Measurements from ENCODE around the gene SYF2. TPM values are rescaled to one million over a fixed set of nuclear protein-coding genes. Genes with fewer than 3 reads are reported as not detected.

Gene SYF2
- total RNA-seq, 2 donors from 2014 or later: 64.8 to 78.0 TPM

DNA sequence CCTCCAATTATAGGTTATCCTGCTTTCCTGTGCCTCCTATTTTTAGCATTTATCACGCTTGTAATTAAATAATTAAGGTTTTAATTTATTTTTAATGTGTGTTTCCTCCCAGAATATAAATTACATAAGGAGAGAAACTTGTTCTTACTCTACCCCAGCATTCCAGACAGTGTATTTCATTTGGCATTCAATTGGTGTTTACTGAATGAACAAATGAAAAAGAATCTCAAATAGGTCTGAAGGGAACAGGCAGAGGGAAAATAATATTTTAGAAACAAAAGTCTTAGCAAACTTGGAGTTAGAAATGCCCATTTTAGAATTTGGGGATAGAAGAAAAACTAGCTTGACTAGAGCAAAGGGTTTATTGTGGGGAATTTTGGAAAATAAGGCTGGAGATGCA lies 24.9 kb upstream of the SYF2 start:
- no peak overlapping the region for H3K27ac Mint-ChIP-seq
- ATAC-seq (replicated peaks in 1 of 2): no peak

DNA sequence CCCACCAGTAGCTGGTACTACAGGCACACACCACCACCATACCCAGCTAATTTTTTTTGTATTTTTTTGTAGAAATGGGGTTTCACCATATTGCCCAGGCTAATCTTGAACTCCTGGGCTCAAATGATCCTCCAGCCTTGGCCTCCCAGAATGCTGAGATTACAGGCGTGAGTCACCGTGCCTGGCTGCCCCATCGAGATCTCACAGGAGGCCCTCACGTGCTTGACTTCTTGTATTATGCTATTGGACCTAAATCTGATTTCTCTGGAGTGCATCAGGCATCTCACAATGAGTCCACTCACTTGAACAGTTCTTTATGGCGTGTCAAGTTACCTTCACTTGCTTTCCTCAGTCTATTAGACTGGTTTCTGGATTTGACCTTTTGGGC lies 24.3 kb upstream of the SYF2 start:
- Mint-ChIP-seq H3K4me1 (ENCODE audit: low read depth) (peaks cover 22% of the 10 kb centered on the region), H3K27me3 (ENCODE audit: low read depth) (no peaks in the 10 kb centered on the region), H3K9me3 (no peaks in the 10 kb centered on the region), H3K4me3 (no peak overlapping the region), H3K27ac (no peak overlapping the region), H3K36me3 (ENCODE audit: insufficient read depth in 2 of 2) (no peaks in the 10 kb centered on the region)
- ATAC-seq (replicated peaks in 1 of 2) (no peak), DNase-seq (no peak)

More for the DNA sequence above, 24.9 kb upstream of the SYF2 start:
- no peaks in the 10 kb centered on the region for H3K9me3 Mint-ChIP-seq
- no peak overlapping the region for H3K4me3 Mint-ChIP-seq
- peaks cover 22% of the 10 kb centered on the region for H3K4me1 Mint-ChIP-seq (ENCODE audit: low read depth)
- H3K27me3 Mint-ChIP-seq (ENCODE audit: low read depth): no peaks in the 10 kb centered on the region
- DNase-seq: no peak
- H3K36me3 Mint-ChIP-seq (ENCODE audit: insufficient read depth in 2 of 2): no peaks in the 10 kb centered on the region

GRCh38 chr1:25255706-25256577 lies 23.6 kb upstream of the SYF2 start:
- H3K4me3 Mint-ChIP-seq: no peak overlapping the region
- no peaks in the 10 kb centered on the region for H3K36me3 Mint-ChIP-seq (ENCODE audit: insufficient read depth in 2 of 2)
- ATAC-seq (replicated peaks in 1 of 2) (no peak), DNase-seq (no peak)
- no peaks in the 10 kb centered on the region for H3K9me3 Mint-ChIP-seq
- H3K27me3 Mint-ChIP-seq (ENCODE audit: low read depth): no peaks in the 10 kb centered on the region
- no peak overlapping the region for H3K27ac Mint-ChIP-seq
- H3K4me1 Mint-ChIP-seq (ENCODE audit: low read depth): peaks cover 21% of the 10 kb centered on the region

GRCh38 chr1:25253911-25254310 lies 21.6 kb upstream of the SYF2 start:
- H3K4me3 Mint-ChIP-seq: no peak overlapping the region
- DNase-seq: no peak
- H3K4me1 Mint-ChIP-seq (ENCODE audit: low read depth): peaks cover 7% of the 10 kb centered on the region
- no peaks in the 10 kb centered on the region for H3K27me3 Mint-ChIP-seq (ENCODE audit: low read depth)
- no peak overlapping the region for H3K27ac Mint-ChIP-seq
- H3K9me3 Mint-ChIP-seq: no peaks in the 10 kb centered on the region
- H3K36me3 Mint-ChIP-seq (ENCODE audit: insufficient read depth in 2 of 2): no peaks in the 10 kb centered on the region
- ATAC-seq (replicated peaks in 1 of 2): no peak

GRCh38 chr1:25247829-25248754 lies 15.8 kb upstream of the SYF2 start:
- Mint-ChIP-seq H3K9me3 (no peaks in the 10 kb centered on the region), H3K4me3 (peak overlapping the region; percentile 94 to 98), H3K4me1 (ENCODE audit: low read depth) (peaks cover 42% of the 10 kb centered on the region), H3K36me3 (ENCODE audit: insufficient read depth in 2 of 2) (peaks cover 12 to 35% of the 10 kb centered on the region in 2 donors), H3K27me3 (ENCODE audit: low read depth) (no peaks in the 10 kb centered on the region), H3K27ac (peak overlapping the region; percentile 99)
- DNase-seq: no peak
- ATAC-seq (replicated peaks in 1 of 2): peak; percentile 44 to 49

DNA sequence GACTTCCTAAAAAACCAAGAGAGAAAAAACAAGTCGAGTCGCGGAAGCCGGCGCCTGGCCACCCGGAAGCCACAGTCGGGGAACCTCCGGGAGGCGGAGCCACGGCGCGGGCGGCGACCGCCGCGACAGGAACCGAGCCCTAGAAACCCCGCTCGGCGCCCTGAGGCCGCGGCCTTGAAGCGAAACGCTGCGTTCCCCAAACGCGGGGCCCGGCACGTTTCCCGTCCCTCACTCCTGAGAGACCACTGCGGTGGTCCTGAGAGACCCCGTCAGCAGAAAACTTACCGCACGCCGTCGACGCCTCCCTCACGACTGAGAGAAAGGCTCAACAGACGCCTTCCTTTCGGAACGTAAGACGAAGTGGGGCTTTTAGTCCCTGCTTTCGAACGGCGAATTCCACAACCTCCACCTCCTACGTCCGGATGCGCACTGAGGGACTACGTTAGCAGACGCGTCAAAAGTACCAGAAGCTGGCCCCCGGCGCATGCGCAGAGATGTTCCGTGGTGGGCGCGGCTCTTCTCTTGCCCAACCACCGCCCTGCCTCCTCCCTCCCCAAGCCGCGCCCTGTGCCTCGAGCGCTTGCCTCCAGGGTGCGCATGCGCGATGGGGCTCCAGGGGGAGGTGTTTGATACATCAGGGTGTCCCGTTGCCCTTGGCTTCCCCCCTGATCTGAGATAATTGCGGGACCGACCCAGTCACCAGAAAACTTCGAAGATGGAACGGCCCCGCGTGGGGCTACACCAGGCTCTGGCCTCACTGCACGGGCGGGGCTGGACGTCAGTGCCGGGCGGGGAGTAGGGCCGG lies 14.9 kb upstream of the SYF2 start, which contains the start of gene RSRP1:
RSRP1 (minus strand) TSS at position 431 of the 805 bp plus-strand sequence. CDS start 491 bp downstream, outside the sequence.
- peaks cover 51% of the 10 kb centered on the region for H3K4me1 Mint-ChIP-seq (ENCODE audit: low read depth)
- peak within 1 kb of the TSS; percentile 99 for H3K27ac Mint-ChIP-seq
- peak; percentile 89 to 90 for ATAC-seq (replicated peaks in 1 of 2)
- H3K36me3 Mint-ChIP-seq (ENCODE audit: insufficient read depth in 2 of 2): peaks cover 15 to 44% of the 10 kb centered on the region in 2 donors
- H3K4me3 Mint-ChIP-seq: peak within 1 kb of the TSS; percentile 94 to 98
- H3K27me3 Mint-ChIP-seq (ENCODE audit: low read depth): no peaks in the 10 kb centered on the region
- H3K9me3 Mint-ChIP-seq: no peaks in the 10 kb centered on the region
- peak; percentile 100 for DNase-seq

GRCh38 chr1:25246600-25247023 lies 14.3 kb upstream of the SYF2 start:
- Mint-ChIP-seq H3K9me3 (no peaks in the 10 kb centered on the region), H3K4me1 (ENCODE audit: low read depth) (peaks cover 56% of the 10 kb centered on the region), H3K4me3 (peak overlapping the region; percentile 94 to 98), H3K36me3 (ENCODE audit: insufficient read depth in 2 of 2) (peaks cover 15 to 47% of the 10 kb centered on the region in 2 donors), H3K27ac (peak overlapping the region; percentile 99), H3K27me3 (ENCODE audit: low read depth) (no peaks in the 10 kb centered on the region)
- DNase-seq (peak; percentile 31 to 52), ATAC-seq (replicated peaks in 1 of 2) (peak in 1 of 2 donors; percentile 1)

GRCh38 chr1:25245809-25246599 lies 13.7 kb upstream of the SYF2 start:
- Mint-ChIP-seq H3K9me3 (no peaks in the 10 kb centered on the region), H3K27ac (peak overlapping the region; percentile 99), H3K36me3 (ENCODE audit: insufficient read depth in 2 of 2) (peaks cover 15 to 48% of the 10 kb centered on the region in 2 donors), H3K27me3 (ENCODE audit: low read depth) (no peaks in the 10 kb centered on the region), H3K4me3 (peak overlapping the region; percentile 94 to 98), H3K4me1 (ENCODE audit: low read depth) (peaks cover 62% of the 10 kb centered on the region)
- ATAC-seq (replicated peaks in 1 of 2) (peak; percentile 18 to 19), DNase-seq (peak in 1 of 2 donors; percentile 37)

DNA sequence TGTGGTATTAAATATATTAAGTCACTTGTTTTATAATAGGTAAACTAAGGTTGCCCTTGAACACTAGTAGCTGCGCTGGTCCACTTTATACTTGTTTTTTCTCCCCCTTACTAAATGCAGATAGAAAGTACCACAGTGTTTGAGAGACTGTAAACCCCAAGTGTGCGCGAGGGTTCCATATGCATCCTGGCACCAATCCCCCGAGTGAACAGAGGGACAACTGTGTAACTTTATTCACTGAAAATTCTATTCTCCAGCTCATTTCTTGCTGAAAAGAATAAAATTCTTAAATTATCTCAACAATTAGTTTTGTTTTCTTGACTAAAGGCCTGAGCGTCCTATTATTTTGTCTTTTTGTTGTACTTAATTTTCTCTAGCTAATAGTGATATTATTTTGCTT lies 13.1 kb upstream of the SYF2 start:
- H3K4me1 Mint-ChIP-seq (ENCODE audit: low read depth): peaks cover 69% of the 10 kb centered on the region
- peak overlapping the region; percentile 99 for H3K27ac Mint-ChIP-seq
- H3K9me3 Mint-ChIP-seq: no peaks in the 10 kb centered on the region
- DNase-seq (no peak), ATAC-seq (replicated peaks in 1 of 2) (no peak)
- H3K27me3 Mint-ChIP-seq (ENCODE audit: low read depth): no peaks in the 10 kb centered on the region
- H3K4me3 Mint-ChIP-seq: peak overlapping the region; percentile 94 to 98
- H3K36me3 Mint-ChIP-seq (ENCODE audit: insufficient read depth in 2 of 2): peaks cover 15 to 48% of the 10 kb centered on the region in 2 donors

GRCh38 chr1:25243907-25244306 lies 11.6 kb upstream of the SYF2 start:
- H3K27me3 Mint-ChIP-seq (ENCODE audit: low read depth): no peaks in the 10 kb centered on the region
- no peaks in the 10 kb centered on the region for H3K9me3 Mint-ChIP-seq
- H3K27ac Mint-ChIP-seq: peak overlapping the region; percentile 96
- H3K4me3 Mint-ChIP-seq: peak overlapping the region; percentile 41 to 98
- ATAC-seq (replicated peaks in 1 of 2) (no peak), DNase-seq (no peak)
- peaks cover 15 to 51% of the 10 kb centered on the region in 2 donors for H3K36me3 Mint-ChIP-seq (ENCODE audit: insufficient read depth in 2 of 2)
- H3K4me1 Mint-ChIP-seq (ENCODE audit: low read depth): peaks cover 81% of the 10 kb centered on the region

- no peaks in the 10 kb centered on the region for H3K9me3 Mint-ChIP-seq
- peaks cover 5 to 29% of the 10 kb centered on the region in 2 donors for H3K36me3 Mint-ChIP-seq (ENCODE audit: insufficient read depth in 2 of 2)
Observed at GRCh38 chr1:25239681-25240541, 7.6 kb upstream of the SYF2 start.

More at GRCh38 chr1:25239681-25240541, 7.6 kb upstream of the SYF2 start:
- DNase-seq (peak; percentile 94), ATAC-seq (replicated peaks in 1 of 2) (peak; percentile 85)
- peak overlapping the region; percentile 86 to 90 for H3K4me3 Mint-ChIP-seq
- peak overlapping the region; percentile 80 for H3K27ac Mint-ChIP-seq
- H3K27me3 Mint-ChIP-seq (ENCODE audit: low read depth): no peaks in the 10 kb centered on the region
- peaks cover 73% of the 10 kb centered on the region for H3K4me1 Mint-ChIP-seq (ENCODE audit: low read depth)

Measured in activated T-cell treated with anti-CD3 and anti-CD28 coated beads, Interleukin-2, amount 50 U/mL, for 72 hours (primary cell).